ENCODE data around the gene AKAP8L. TPM values are rescaled to one million over a fixed set of nuclear protein-coding genes. Genes with fewer than 3 reads are reported as not detected.

The AKAP8L gene
- total RNA-seq, 1 experiment from 2014 or later = 106 TPM

- H3K4me2 ChIP-seq (ENCODE audit: low read length) = no peak overlapping the region
- no peaks in the 10 kb centered on the region for H3K27me3 ChIP-seq (ENCODE audit: insufficient read depth, low read length)
- DNase-seq (ENCODE audit: low read depth, low spot score) (no peak), ATAC-seq (no peak)
- POLR2A ChIA-PET = no interaction called here
- H3K9me2 ChIP-seq (ENCODE audit: insufficient read depth) = no peaks in the 10 kb centered on the region
- BruUV-seq (replicated peaks) = no TSS peak
- H3K27ac ChIP-seq (ENCODE audit: low read depth, low read length) = no peak overlapping the region
- peaks cover 59% of the 10 kb centered on the region for H3K79me2 ChIP-seq (ENCODE audit: insufficient read depth, low read length)
- peaks cover 27 to 53% of the 10 kb centered on the region in 2 experiments for H3K36me3 ChIP-seq (ENCODE audit: control insufficient read depth in 1 of 2, insufficient read depth in 2 of 2, low read length in 2 of 2)
- no peaks in the 10 kb centered on the region for H3K9me3 ChIP-seq (ENCODE audit: control insufficient read depth in 1 of 2, insufficient read depth in 1 of 2, low read depth in 1 of 2, low read length in 2 of 2)
- no peak for TF ChIP-seq JUND (IDR thresholded peaks at IDR 0.05)
- no peak for TF ChIP-seq SRF (IDR thresholded peaks at IDR 0.05; ENCODE audit: low read depth)
- peaks cover 10 to 13% of the 10 kb centered on the region in 2 experiments for H3K4me1 ChIP-seq (ENCODE audit: control insufficient read depth in 1 of 2, insufficient read depth in 2 of 2, low read length in 2 of 2)
- CTCF ChIA-PET = no interaction called here
- no peak overlapping the region for H3K9ac ChIP-seq (ENCODE audit: low read length)
- H2AFZ ChIP-seq (ENCODE audit: low read depth, low read length, poor library complexity, severe bottlenecking) = no peak overlapping the region
- RAD21 ChIA-PET (ENCODE audit: low non-redundant PET in 1 of 2, low total read pairs in 2 of 2, uncharacterized antibody in 2 of 2, unreplicated experiment in 2 of 2) = no interaction called here
- intact Hi-C loops (cut with micrococcal nuclease) = loop anchor here (10.0 kb wide), 1 partner anchor 108 kb away; no protein-coding TSS in a partner anchor
- H4K20me1 ChIP-seq (ENCODE audit: insufficient read depth) = 0 out of 2 replicates have a peak, but pooled peaks cover 3% of the 10 kb centered on the region
- no peak overlapping the region for H3K4me3 ChIP-seq (replicated peaks in 1 of 2; ENCODE audit: low read depth in 1 of 2, low read length in 2 of 2)
Measured at GRCh38 chr19:15372470-15372869, 46.3 kb downstream of the AKAP8L start.

DNA sequence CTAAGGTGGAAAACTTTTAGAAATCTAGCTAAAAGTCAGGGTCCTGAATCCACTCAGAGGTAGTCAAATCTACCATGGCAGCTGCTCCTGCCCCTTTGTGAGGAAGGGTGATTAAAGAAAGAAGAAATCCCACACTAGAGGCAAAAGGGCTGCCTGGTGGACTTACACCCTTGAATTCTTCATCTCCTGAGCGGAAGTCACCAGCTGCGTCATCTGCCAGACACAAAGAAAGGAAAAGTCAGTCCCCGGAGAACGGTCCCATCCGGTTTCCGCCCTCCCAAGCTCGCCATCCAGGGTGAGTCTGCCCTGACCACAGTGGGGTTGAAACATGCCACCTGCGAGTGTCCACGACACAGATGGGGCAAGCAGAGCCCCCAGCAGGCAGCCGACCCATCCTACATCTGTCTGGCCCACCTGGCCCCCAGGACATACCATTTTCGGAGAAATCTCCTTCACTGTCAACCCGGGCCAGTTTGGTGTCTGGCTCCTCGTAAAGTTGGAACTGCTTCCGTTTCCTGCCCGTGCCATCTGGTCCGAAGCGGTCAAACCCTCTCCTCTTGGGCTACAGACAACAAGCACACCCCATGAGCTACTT is 46.9 kb downstream of the AKAP8L start:
- peaks cover 28 to 55% of the 10 kb centered on the region in 2 experiments for H3K36me3 ChIP-seq (ENCODE audit: control insufficient read depth in 1 of 2, insufficient read depth in 2 of 2, low read length in 2 of 2)
- no peak for TF ChIP-seq JUND (IDR thresholded peaks at IDR 0.05)
- TF ChIP-seq SRF (IDR thresholded peaks at IDR 0.05; ENCODE audit: low read depth) = no peak
- no peak for TF ChIP-seq ZFX (IDR thresholded peaks at IDR 0.05)
- TF ChIP-seq, protein P1, sequence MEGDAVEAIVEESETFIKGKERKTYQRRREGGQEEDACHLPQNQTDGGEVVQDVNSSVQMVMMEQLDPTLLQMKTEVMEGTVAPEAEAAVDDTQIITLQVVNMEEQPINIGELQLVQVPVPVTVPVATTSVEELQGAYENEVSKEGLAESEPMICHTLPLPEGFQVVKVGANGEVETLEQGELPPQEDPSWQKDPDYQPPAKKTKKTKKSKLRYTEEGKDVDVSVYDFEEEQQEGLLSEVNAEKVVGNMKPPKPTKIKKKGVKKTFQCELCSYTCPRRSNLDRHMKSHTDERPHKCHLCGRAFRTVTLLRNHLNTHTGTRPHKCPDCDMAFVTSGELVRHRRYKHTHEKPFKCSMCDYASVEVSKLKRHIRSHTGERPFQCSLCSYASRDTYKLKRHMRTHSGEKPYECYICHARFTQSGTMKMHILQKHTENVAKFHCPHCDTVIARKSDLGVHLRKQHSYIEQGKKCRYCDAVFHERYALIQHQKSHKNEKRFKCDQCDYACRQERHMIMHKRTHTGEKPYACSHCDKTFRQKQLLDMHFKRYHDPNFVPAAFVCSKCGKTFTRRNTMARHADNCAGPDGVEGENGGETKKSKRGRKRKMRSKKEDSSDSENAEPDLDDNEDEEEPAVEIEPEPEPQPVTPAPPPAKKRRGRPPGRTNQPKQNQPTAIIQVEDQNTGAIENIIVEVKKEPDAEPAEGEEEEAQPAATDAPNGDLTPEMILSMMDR (IDR thresholded peaks at IDR 0.05 in 2 of 3, conservative IDR thresholded peaks at IDR 0.05 in 1 of 3; ENCODE audit: borderline replicate concordance in 1 of 3, insufficient read depth in 1 of 3, low read depth in 2 of 3, low read length in 2 of 3) = no peak
- TF ChIP-seq CEBPB (IDR thresholded peaks at IDR 0.05; ENCODE audit: low read depth) = no peak
- TF ChIP-seq ZBTB33 (IDR thresholded peaks at IDR 0.05; ENCODE audit: extremely low read depth, insufficient replicate concordance, low read length) = no peak
- no peak for TF ChIP-seq ATF3 (IDR thresholded peaks at IDR 0.05)
- no peak for TF ChIP-seq ZNF274 (IDR thresholded peaks at IDR 0.05; ENCODE audit: low read depth, low read length)
- TF ChIP-seq EZH2 (IDR thresholded peaks at IDR 0.05) = no peak
- TF ChIP-seq EZH2phosphoT487 (IDR thresholded peaks at IDR 0.05; ENCODE audit: borderline replicate concordance) = no peak
- DNase-seq (ENCODE audit: low read depth, low spot score) = no peak
- H3K79me2 ChIP-seq (ENCODE audit: insufficient read depth, low read length) = peaks cover 53% of the 10 kb centered on the region
- H3K27me3 ChIP-seq (ENCODE audit: insufficient read depth, low read length) = no peaks in the 10 kb centered on the region
- H3K4me2 ChIP-seq (ENCODE audit: low read length) = no peak overlapping the region
- H4K20me1 ChIP-seq (ENCODE audit: insufficient read depth) = 0 out of 2 replicates have a peak, but pooled peaks cover 3% of the 10 kb centered on the region
- BruUV-seq (replicated peaks) = no TSS peak
- no peaks in the 10 kb centered on the region for H3K9me2 ChIP-seq (ENCODE audit: insufficient read depth)
- H3K9me3 ChIP-seq (ENCODE audit: control insufficient read depth in 1 of 2, insufficient read depth in 1 of 2, low read depth in 1 of 2, low read length in 2 of 2) = no peaks in the 10 kb centered on the region
- H3K4me3 ChIP-seq (replicated peaks in 1 of 2; ENCODE audit: low read depth in 1 of 2, low read length in 2 of 2) = no peak overlapping the region
- H3K4me1 ChIP-seq (ENCODE audit: control insufficient read depth in 1 of 2, insufficient read depth in 2 of 2, low read length in 2 of 2) = peaks cover 5 to 7% of the 10 kb centered on the region in 2 experiments
- ChIA-PET POLR2A (no interaction called here), RAD21 (ENCODE audit: low non-redundant PET in 1 of 2, low total read pairs in 2 of 2, uncharacterized antibody in 2 of 2, unreplicated experiment in 2 of 2) (no interaction called here), CTCF (no interaction called here)
- no peak overlapping the region for H2AFZ ChIP-seq (ENCODE audit: low read depth, low read length, poor library complexity, severe bottlenecking)
- no peak for ATAC-seq
- H3K27ac ChIP-seq (ENCODE audit: low read depth, low read length) = no peak overlapping the region
- H3K9ac ChIP-seq (ENCODE audit: low read length) = no peak overlapping the region
- intact Hi-C loops (cut with micrococcal nuclease) = loop anchor here (10.0 kb wide), 1 partner anchor 107 kb away; no protein-coding TSS in a partner anchor

Data from HCT116 (cell line).